H1 (cell line): ENCODE data around the gene SEC14L3. TPM values are rescaled to one million over a fixed set of nuclear protein-coding genes. Genes with fewer than 3 reads are reported as not detected.

ENCODE experiments used
- CTCF ChIA-PET: fragments of 300-600 bp; sonication (Branson Sonifier 250); formaldehyde crosslinking; loops from one replicate; lab custom pipeline; 2021; ENCODE audit not compliant: partially characterized antibody; lab: Charles Lee
- POLR2A ChIA-PET: fragments of 300-600 bp; sonication (Branson Sonifier 250); formaldehyde crosslinking; loops from one replicate; lab custom pipeline; 2021; ENCODE audit warnings: inconsistent platforms; ENCODE audit not compliant: partially characterized antibody; lab: Charles Lee
- DNase-seq, 2 experiments: peaks; one replicate each; pipeline versions ENCODE4 v3.0.0 to v3.0.0-alpha.2; 2010 to 2022; ENCODE audit warnings: low spot score in 2 of 2, low read depth in 1 of 2, mixed read lengths in 1 of 2
- FAIRE-seq: peaks from 2 replicates; lab custom pipeline; 2011; peaks lifted over from hg19 to GRCh38; lab: Jason Lieb, UNC
- H2AFZ ChIP-seq: 2 replicates; pipeline ENCODE4 v1.8.1; 2012; ENCODE audit warnings: low read length, inconsistent platforms
- H2AK5ac ChIP-seq: 2 replicates; pipeline ENCODE4 v1.6.1; 2013; ENCODE audit warnings: low read depth, low read length
- H2BK120ac ChIP-seq: replicated peaks from 2 replicates; pipeline ENCODE3; 2013; ENCODE audit warnings: low read depth, low read length, inconsistent platforms
- H2BK12ac ChIP-seq: 2 replicates; pipeline ENCODE4 v1.6.1; 2013; ENCODE audit warnings: low read depth, low read length
- H2BK15ac ChIP-seq: 2 replicates; pipeline ENCODE4 v1.6.1; 2013; ENCODE audit warnings: low read length
- H2BK20ac ChIP-seq: 2 replicates; pipeline ENCODE4 v1.6.1; 2013; ENCODE audit warnings: low read length
- H2BK5ac ChIP-seq: 2 replicates; pipeline ENCODE4 v1.6.1; 2013; ENCODE audit warnings: low read depth, low read length
- H3K14ac ChIP-seq: 2 replicates; pipeline ENCODE4 v1.6.1; 2013; ENCODE audit warnings: inconsistent platforms; ENCODE audit not compliant: insufficient read length
- H3K18ac ChIP-seq: 2 replicates; pipeline ENCODE4 v1.6.1; 2013; ENCODE audit warnings: low read length; ENCODE audit errors: extremely low read depth
- H3K23ac ChIP-seq: 2 replicates; pipeline ENCODE4 v1.6.1; 2013; ENCODE audit warnings: inconsistent platforms; ENCODE audit not compliant: insufficient read length
- H3K23me2 ChIP-seq: 2 replicates; pipeline ENCODE4 v1.6.1; 2013; ENCODE audit warnings: low read depth, low read length
- H3K27ac ChIP-seq: 2 replicates; pipeline ENCODE4 v1.6.1; 2011; ENCODE audit warnings: low read depth, low read length, inconsistent platforms
- H3K27me3 ChIP-seq, 4 experiments: replicated peaks in 1 of 4; 1 replicate in 1 of 4; 2 replicates in 3 of 4; pipeline versions ENCODE4 v1.6.1 to v1.8.1; 2011 to 2013; ENCODE audit warnings: low read length in 3 of 4, mild to moderate bottlenecking in 3 of 4, inconsistent platforms in 2 of 4, mixed read lengths in 2 of 4, moderate library complexity in 1 of 4; ENCODE audit not compliant: control insufficient read depth in 3 of 4, insufficient read depth in 3 of 4; ENCODE audit errors: extremely low read depth in 1 of 4
- H3K36me3 ChIP-seq, 4 experiments: 2 replicates each; pipeline versions ENCODE4 v1.6.1 to v1.8.1; 2011 to 2013; ENCODE audit warnings: mild to moderate bottlenecking in 4 of 4, low read length in 3 of 4, moderate library complexity in 2 of 4, control low read depth in 1 of 4, inconsistent platforms in 1 of 4; ENCODE audit not compliant: insufficient read depth in 4 of 4, control insufficient read depth in 2 of 4
- H3K4ac ChIP-seq: replicated peaks from 2 replicates; pipeline ENCODE3; 2013; ENCODE audit warnings: low read length, low read depth, mixed read lengths, inconsistent platforms; ENCODE audit not compliant: insufficient read length
- H3K4me1 ChIP-seq, 4 experiments: replicated peaks in 1 of 4; 1 replicate in 1 of 4; 2 replicates in 3 of 4; pipeline versions ENCODE4 v1.6.1 to v1.8.1; 2011 to 2013; ENCODE audit warnings: low read length in 3 of 4, inconsistent platforms in 2 of 4, mixed read lengths in 1 of 4; ENCODE audit not compliant: insufficient read depth in 4 of 4, control insufficient read depth in 3 of 4
- H3K4me2 ChIP-seq, 2 experiments: 2 replicates each; pipeline versions ENCODE4 v1.6.1 to v1.8.1; 2011 to 2013; ENCODE audit warnings: low read depth in 2 of 2, low read length in 2 of 2, control low read depth in 1 of 2, inconsistent platforms in 1 of 2, mild to moderate bottlenecking in 1 of 2; ENCODE audit not compliant: insufficient read depth in 1 of 2
- H3K4me3 ChIP-seq, 4 experiments: fragments of 200-600, 300-600 bp in 1 of 4; sonication (generic), shearing (Covaris generic), sonication (Bioruptor Twin) in 1 of 4; 2 replicates each; pipeline versions ENCODE4 v1.5.1 to v1.8.1; 2011 to 2016; ENCODE audit warnings: low read length in 4 of 4, low read depth in 3 of 4, control low read depth in 2 of 4, inconsistent platforms in 2 of 4, mild to moderate bottlenecking in 2 of 4, mixed read lengths in 1 of 4, moderate library complexity in 1 of 4; ENCODE audit not compliant: insufficient read depth in 2 of 4; ENCODE audit errors: extremely low read depth in 1 of 4
- H3K56ac ChIP-seq: replicated peaks from 2 replicates; pipeline ENCODE3; 2013; ENCODE audit warnings: low read depth, mild to moderate bottlenecking, mixed read lengths, low read length, inconsistent platforms; ENCODE audit not compliant: insufficient read length
- H3K79me1 ChIP-seq: 2 replicates; pipeline ENCODE4 v1.6.1; 2013; ENCODE audit warnings: low read depth, low read length, control low read depth
- H3K79me2 ChIP-seq, 2 experiments: 2 replicates each; pipeline versions ENCODE4 v1.6.1 to v1.8.1; 2012 to 2013; ENCODE audit warnings: low read length in 2 of 2, mild to moderate bottlenecking in 2 of 2, inconsistent platforms in 1 of 2; ENCODE audit not compliant: insufficient read depth in 2 of 2, control insufficient read depth in 1 of 2
- H3K9ac ChIP-seq, 4 experiments: replicated peaks in 1 of 4; 1 replicate in 1 of 4; 2 replicates in 3 of 4; pipeline versions ENCODE4 v1.6.1 to v1.8.1; 2011 to 2013; ENCODE audit warnings: low read depth in 3 of 4, low read length in 3 of 4, control low read depth in 2 of 4, mild to moderate bottlenecking in 2 of 4, moderate library complexity in 2 of 4, inconsistent platforms in 1 of 4; ENCODE audit errors: extremely low read depth in 1 of 4
- H3K9me3 ChIP-seq, 2 experiments: 2 replicates each; pipeline versions ENCODE4 v1.6.1 to v1.8.1; 2012 to 2013; ENCODE audit warnings: mild to moderate bottlenecking in 2 of 2, moderate library complexity in 2 of 2, control low read depth in 1 of 2, inconsistent platforms in 1 of 2, low read depth in 1 of 2, low read length in 1 of 2, mixed read lengths in 1 of 2; ENCODE audit not compliant: insufficient read depth in 2 of 2
- H4K20me1 ChIP-seq, 2 experiments: replicated peaks in 1 of 2; 2 replicates each; pipeline versions ENCODE3 to v1.8.1; 2011 to 2013; ENCODE audit warnings: inconsistent platforms in 2 of 2, low read length in 2 of 2, mild to moderate bottlenecking in 1 of 2; ENCODE audit not compliant: insufficient read depth in 2 of 2, control insufficient read depth in 1 of 2
- H4K5ac ChIP-seq: 2 replicates; pipeline ENCODE4 v1.6.1; 2013; ENCODE audit warnings: low read length, low read depth, mixed read lengths, inconsistent platforms; ENCODE audit not compliant: insufficient read length
- H4K8ac ChIP-seq: 2 replicates; pipeline ENCODE4 v1.8.0; 2013; ENCODE audit warnings: mild to moderate bottlenecking, moderate library complexity, low read length, inconsistent platforms; ENCODE audit not compliant: insufficient read depth; ENCODE audit errors: extremely low read depth
- H4K91ac ChIP-seq: replicated peaks from 2 replicates; pipeline ENCODE3; 2013; ENCODE audit warnings: low read length, mixed read lengths, inconsistent platforms; ENCODE audit not compliant: insufficient read length
- FOSL1 ChIP-seq: IDR thresholded peaks from 2 replicates; pipeline ENCODE4 v1.6.1; 2011; ENCODE audit warnings: mild to moderate bottlenecking, low read depth, low read length, moderate library complexity; ENCODE audit not compliant: insufficient read depth
- HDAC2 ChIP-seq, 2 experiments: fragments of 300-600 bp in 1 of 2; sonication (generic) in 1 of 2; IDR thresholded peaks; 2 replicates each; pipeline ENCODE4 v1.6.1; 2011 to 2012; ENCODE audit warnings: low read depth in 2 of 2, low read length in 2 of 2, mild to moderate bottlenecking in 2 of 2, moderate library complexity in 2 of 2, borderline replicate concordance in 1 of 2, inconsistent platforms in 1 of 2
- JUND ChIP-seq: IDR thresholded peaks from 2 replicates; pipeline ENCODE4 v1.6.1; 2011; ENCODE audit warnings: mild to moderate bottlenecking, improper control_type of control experiment, low read length
- KDM4A ChIP-seq: IDR thresholded peaks from one replicate; pipeline ENCODE4 v1.7.1; 2012; ENCODE audit warnings: low read depth, mild to moderate bottlenecking, moderate library complexity, low read length, inconsistent platforms; ENCODE audit not compliant: severe bottlenecking
- PHF8 ChIP-seq: fragments of 200-600 bp; sonication (generic); conservative IDR thresholded peaks from 2 replicates; pipeline ENCODE4 v1.7.1; 2012; ENCODE audit warnings: low read depth, mild to moderate bottlenecking, inconsistent platforms, low read length, moderate library complexity
- SIX5 ChIP-seq: IDR thresholded peaks from 2 replicates; pipeline ENCODE4 v1.6.1; 2011; ENCODE audit warnings: mild to moderate bottlenecking, low read depth, low read length
- YY1 ChIP-seq: IDR thresholded peaks from 2 replicates; pipeline ENCODE4 v1.6.1; 2011; ENCODE audit warnings: low read depth, mild to moderate bottlenecking, low read length
- WGBS, 2 experiments: shearing (Covaris generic) in 1 of 2; methylation state at CpG; one replicate each; pipeline versions ENCODE4 v1.1.6 to v1.1.7; 2013 to 2015; ENCODE audit warnings: low lambda C conversion rate in 2 of 2, mixed read lengths in 2 of 2, inconsistent platforms in 1 of 2, low coverage in 1 of 2, missing lambda C conversion rate in 1 of 2; ENCODE audit not compliant: insufficient replicate concordance in 2 of 2, insufficient coverage in 1 of 2, insufficient read length in 1 of 2; ENCODE audit errors: extremely low coverage in 1 of 2, missing lambda C conversion rate in 1 of 2; 5-methylcytosine and 5-hydroxymethylcytosine counted together
- polyA plus RNA-seq, 7 experiments: library from polyadenylated mRNA; depleted of rRNA in 3 of 7; stranded (reverse) in 5 of 7; unstranded in 2 of 7; fragments of >200 nt in 5 of 7; fragments of 200-250 nt in 2 of 7; gene quantifications; 1 replicate in 5 of 7; 2 replicates in 1 of 7; 4 replicates in 1 of 7; pipeline versions ENCODE4 v1.2.1 to v1.2.3, GENCODE V29; 2011 to 2013; ENCODE audit warnings: missing spikeins in 2 of 7, mixed read lengths in 2 of 7
- total RNA-seq: library from RNA; stranded (reverse); fragmentation: NEBNext Ultra II Directional; extraction: Animal tissue kit (Norgen Biotek cat#: 25700); gene quantifications from 2 replicates; pipeline ENCODE4 v1.2.1, GENCODE V29; 2021

Gene SEC14L3
- total and polyA plus RNA-seq, 2 of the 8 experiments (the other 6 are each of a cell fraction or from before 2014, with no cell fraction given) = not detected

DNA sequence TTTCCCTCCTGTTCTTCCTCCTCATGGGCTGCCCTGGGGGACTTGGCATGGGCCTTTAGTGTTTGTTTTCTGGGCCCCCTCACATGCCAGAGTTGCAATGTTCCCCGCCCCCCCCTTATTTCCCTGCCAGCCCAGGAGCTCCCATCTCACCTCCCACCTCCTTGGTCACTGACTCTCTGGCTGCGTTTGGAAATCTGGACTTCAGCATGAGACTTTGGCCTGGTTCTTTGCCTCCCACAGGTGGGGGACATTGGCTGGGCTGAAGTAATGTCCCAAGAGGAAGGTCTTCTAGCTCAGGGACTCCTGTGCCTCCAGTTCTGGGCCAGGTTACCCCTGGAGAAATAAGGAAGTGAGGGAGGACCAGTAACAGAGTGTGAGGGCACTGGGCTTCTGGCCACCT, 39.3 kb downstream of the SEC14L3 start:
- TF ChIP-seq YY1 = no peak
- TF ChIP-seq PHF8 = no peak
- TF ChIP-seq KDM4A = no peak
- no peak for TF ChIP-seq JUND
- no peak for TF ChIP-seq HDAC2 (IDR thresholded peaks at IDR 0.05; ENCODE audit: borderline replicate concordance in 1 of 2, low read depth in 2 of 2, low read length in 2 of 2)
- TF ChIP-seq SIX5 = no peak
- no peak for TF ChIP-seq FOSL1

More for the DNA sequence above, 39.3 kb downstream of the SEC14L3 start:
- Histone ChIP-seq H2BK12ac (no peak overlapping the region), H3K14ac (no peak overlapping the region), H3K9me3 (no peaks in the 10 kb centered on the region), H3K4me2 (no peak overlapping the region), H3K4me1 (peaks cover 0 to 10% (median 3%) of the 10 kb centered on the region in 4 experiments; a peak in 4 of 7 replicates), H3K56ac (no peak overlapping the region), H2BK15ac (no peak overlapping the region), H2AK5ac (no peak overlapping the region), H3K23me2 (no peaks in the 10 kb centered on the region; the same call in 1 of the 2 replicates), H3K27me3 (no peaks in the 10 kb centered on the region), H3K4me3 (no peak overlapping the region), H4K8ac (no peak overlapping the region), H2BK5ac (no peak overlapping the region), H4K5ac (no peak overlapping the region), H3K79me1 (no peaks in the 10 kb centered on the region; the same call in 1 of the 2 replicates), H3K27ac (no peak overlapping the region), H3K36me3 (peaks cover 2 to 10% (median 7%) of the 10 kb centered on the region in 4 experiments; a peak in 6 of 8 replicates), H3K18ac (no peak overlapping the region), H3K79me2 (no peaks in the 10 kb centered on the region), H3K4ac (no peak overlapping the region), H2AFZ (no peak overlapping the region), H3K9ac (no peak overlapping the region), H4K91ac (no peak overlapping the region), H3K23ac (no peak overlapping the region), H2BK120ac (no peak overlapping the region), H2BK20ac (0 out of 2 replicates have a peak overlapping the region, but pooled peaks have one; percentile 32), H4K20me1 (peaks cover 0 to 13% of the 10 kb centered on the region in 2 experiments)
- 74% methylated on average over 2 of the region's 2 CpGs; no CpG with 5 or more reads in 1 of the 2 experiments for WGBS, 2 experiments
- ChIA-PET CTCF (interaction anchor here (1.1 to 12.0 kb wide), 4 partner anchors 8 to 43 kb away, joined by 3 to 164 read pairs (median 16); partner anchors contain the start of gene SEC14L2), POLR2A (interaction anchor here (1.9 kb wide), 1 partner anchor 9 kb away, joined by 6 read pairs; no protein-coding TSS in a partner anchor)
- no peak for DNase-seq
- FAIRE-seq = no peak
